Measurements from ENCODE around the gene MUC6. TPM values are rescaled to one million over a fixed set of nuclear protein-coding genes. Genes with fewer than 3 reads are reported as not detected.

Gene MUC6
- total RNA-seq, 1 donor = not detected

GRCh38 chr11:1076061-1076665 is 39.6 kb upstream of the MUC6 start:
- TF ChIP-seq CTCF (IDR thresholded peaks at IDR 0.05; ENCODE audit: insufficient read depth, low read length) = no peak
- no peak for DNase-seq (ENCODE audit: low read depth)
- no peak overlapping the region for H3K4me3 ChIP-seq (ENCODE audit: low read depth, low read length)

DNA sequence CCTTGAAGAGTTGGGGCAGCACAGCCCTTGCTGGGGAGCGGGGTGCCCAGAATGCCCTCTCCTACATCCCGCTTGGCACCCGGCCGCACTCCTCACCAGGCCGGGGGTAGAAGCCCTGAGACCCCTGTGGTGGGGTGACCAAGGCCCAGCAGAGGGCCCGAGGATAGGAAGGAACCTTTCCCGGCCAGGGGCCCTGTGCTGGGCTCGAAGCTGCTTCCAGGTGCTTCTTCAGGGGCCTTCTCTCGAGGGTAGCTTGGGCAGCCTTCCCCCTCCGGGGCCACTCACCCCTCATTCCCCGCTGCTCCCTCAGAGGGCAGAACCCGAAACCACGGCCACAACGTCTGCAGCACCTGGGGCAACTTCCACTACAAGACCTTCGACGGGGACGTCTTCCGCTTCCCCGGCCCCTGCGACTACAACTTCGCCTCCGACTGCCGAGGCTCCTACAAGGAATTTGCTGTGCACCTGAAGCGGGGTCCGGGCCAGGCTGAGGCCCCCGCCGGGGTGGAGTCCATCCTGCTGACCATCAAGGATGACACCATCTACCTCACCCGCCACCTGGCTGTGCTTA is 38.9 kb upstream of the MUC6 start:
- H3K4me3 ChIP-seq (ENCODE audit: low read depth, low read length) = no peak overlapping the region
- no peak for TF ChIP-seq CTCF (IDR thresholded peaks at IDR 0.05; ENCODE audit: insufficient read depth, low read length)
- no peak for DNase-seq (ENCODE audit: low read depth)

GRCh38 chr11:1074244-1075221 is 38.0 kb upstream of the MUC6 start, which contains the start of gene MUC2:
TSS of gene MUC2 (plus strand) at chr11:1074874.
- TF ChIP-seq CTCF (IDR thresholded peaks at IDR 0.05; ENCODE audit: insufficient read depth, low read length) = no peak
- DNase-seq (ENCODE audit: low read depth) = no peak

GRCh38 chr11:1073851-1074243 is 37.3 kb upstream of the MUC6 start:
- DNase-seq (ENCODE audit: low read depth) = no peak
- H3K4me3 ChIP-seq (ENCODE audit: low read depth, low read length) = no peak overlapping the region
- no peak for TF ChIP-seq CTCF (IDR thresholded peaks at IDR 0.05; ENCODE audit: insufficient read depth, low read length)

More at GRCh38 chr11:1074244-1075221, 38.0 kb upstream of the MUC6 start, which contains the start of gene MUC2:
- H3K4me3 ChIP-seq (ENCODE audit: low read depth, low read length) = no peak within 1 kb of the TSS

DNA sequence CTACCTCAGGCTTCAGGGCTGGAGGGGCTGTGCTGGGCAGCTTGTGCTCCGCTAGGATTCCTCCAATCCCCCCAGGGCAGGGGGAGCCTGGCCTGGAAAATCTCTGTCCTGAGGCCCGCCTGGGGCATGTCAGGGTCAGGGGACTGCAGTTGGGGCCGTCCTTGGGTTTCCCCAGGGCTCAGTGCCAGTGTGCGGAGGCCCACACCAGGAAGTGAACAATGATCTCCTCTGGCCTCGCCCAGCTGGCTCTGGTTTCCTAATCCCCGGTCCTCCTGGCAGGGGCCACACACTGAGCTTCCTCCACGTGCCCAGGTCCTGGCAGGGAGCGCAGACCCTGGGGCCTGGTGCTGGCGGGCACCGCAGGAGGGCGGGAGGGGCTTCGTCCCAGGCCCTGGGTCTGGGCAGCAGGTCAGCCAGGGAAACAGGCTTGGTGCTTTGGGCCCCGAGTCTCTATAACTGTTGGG is 36.8 kb upstream of the MUC6 start:
- peak; percentile 68 for DNase-seq (ENCODE audit: low read depth)
- TF ChIP-seq CTCF (IDR thresholded peaks at IDR 0.05; ENCODE audit: insufficient read depth, low read length) = no peak
- no peak overlapping the region for H3K4me3 ChIP-seq (ENCODE audit: low read depth, low read length)

DNA sequence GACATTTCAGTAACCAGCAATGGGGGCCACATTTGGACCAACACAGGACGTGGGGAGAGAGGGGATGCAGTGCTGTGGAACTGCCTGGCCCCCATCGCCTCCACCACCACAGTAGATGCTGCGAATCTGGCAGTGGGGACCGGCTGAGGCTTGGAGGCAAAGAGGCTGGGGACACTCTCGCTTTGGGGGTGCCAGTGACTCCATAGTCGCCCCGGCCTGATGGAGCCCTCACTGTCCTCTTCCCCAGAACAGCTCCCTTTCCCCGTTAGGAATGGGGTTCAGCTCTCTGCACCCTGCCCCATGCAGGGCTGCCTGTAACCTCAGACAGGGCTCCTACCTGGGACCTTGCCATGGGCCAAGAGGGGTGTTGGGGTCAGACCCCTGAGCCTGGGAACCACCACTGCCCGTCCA is 36.3 kb upstream of the MUC6 start:
- H3K4me3 ChIP-seq (ENCODE audit: low read depth, low read length) = no peak overlapping the region
- no peak for DNase-seq (ENCODE audit: low read depth)
- no peak for TF ChIP-seq CTCF (IDR thresholded peaks at IDR 0.05; ENCODE audit: insufficient read depth, low read length)

Measured in fibroblast of the aortic adventitia (primary cell).